NB4 (cell line): ENCODE results near the gene NID2.

Experiments
- CTCF ChIP-seq: IDR thresholded peaks from one replicate; pipeline ENCODE4 v1.5.1; 2012; ENCODE audit warnings: low read depth, low read length
- MAX ChIP-seq: IDR thresholded peaks from 2 replicates; pipeline ENCODE4 v1.6.1; 2011; ENCODE audit warnings: low read depth, low read length
- MYC ChIP-seq: IDR thresholded peaks from 2 replicates; pipeline ENCODE4 v1.6.1; 2011; ENCODE audit warnings: low read depth, low read length
- POLR2A ChIP-seq: IDR thresholded peaks from 2 replicates; pipeline ENCODE4 v1.6.1; 2011; ENCODE audit warnings: mild to moderate bottlenecking; ENCODE audit not compliant: insufficient read length; ENCODE audit errors: extremely low read depth

GRCh38 chr14:52018252-52018651, 50.6 kb downstream of the NID2 start:
- no peak for TF ChIP-seq CTCF
- TF ChIP-seq MAX, result no peak
- TF ChIP-seq POLR2A, result no peak
- TF ChIP-seq MYC, result no peak
